Choroid plexus epithelial cell (primary cell): ENCODE results near the gene PPARD.

Experiments used
- DNase-seq: peaks from one replicate; pipeline ENCODE4 v3.0.0-alpha.2; 2010; ENCODE audit warnings: low read depth
- H3K4me3 ChIP-seq: 2 replicates; pipeline ENCODE4 v1.5.1; 2011; ENCODE audit warnings: low read depth, mild to moderate bottlenecking, control low read depth, low read length, moderate library complexity
- TF ChIP-seq, protein P1 (sequence below): conservative IDR thresholded peaks from 2 replicates; pipeline ENCODE4 v1.5.1; 2011; ENCODE audit warnings: low read depth, mild to moderate bottlenecking, control low read depth, inconsistent platforms, low read length, moderate library complexity

Gene PPARD

DNA sequence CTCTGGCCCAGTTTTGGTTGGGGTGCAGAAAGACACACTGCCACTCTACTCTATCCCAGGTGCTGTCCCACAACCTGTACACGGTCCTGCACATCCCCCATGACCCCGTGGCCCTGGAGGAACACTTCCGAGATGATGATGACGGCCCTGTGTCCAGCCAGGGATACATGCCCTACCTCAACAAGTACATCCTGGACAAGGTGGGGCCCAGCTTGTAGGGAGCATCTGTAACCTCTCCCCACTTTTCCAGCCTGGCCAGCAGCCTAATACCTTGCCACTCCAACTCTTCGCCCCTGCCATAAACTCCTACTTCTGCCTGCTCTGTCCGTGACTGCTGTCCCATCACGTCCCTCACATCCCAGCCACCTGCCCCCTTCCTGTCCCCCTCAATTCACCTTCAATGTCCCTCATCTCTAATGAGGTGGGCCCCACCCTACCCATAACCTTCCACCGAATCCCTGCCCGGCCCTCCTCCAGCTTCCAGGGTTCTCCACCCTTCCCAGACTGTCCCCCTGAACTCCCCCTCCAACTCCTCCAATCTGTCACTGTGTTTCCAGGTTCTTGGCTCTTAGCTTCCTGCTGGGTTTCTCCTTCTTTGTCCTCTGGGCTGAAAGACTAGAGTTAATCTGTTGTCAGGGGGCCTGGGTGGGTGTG, 32.6 kb upstream of the PPARD start:
- no peak overlapping the region for H3K4me3 ChIP-seq
- no peak for DNase-seq
- TF ChIP-seq, protein P1, sequence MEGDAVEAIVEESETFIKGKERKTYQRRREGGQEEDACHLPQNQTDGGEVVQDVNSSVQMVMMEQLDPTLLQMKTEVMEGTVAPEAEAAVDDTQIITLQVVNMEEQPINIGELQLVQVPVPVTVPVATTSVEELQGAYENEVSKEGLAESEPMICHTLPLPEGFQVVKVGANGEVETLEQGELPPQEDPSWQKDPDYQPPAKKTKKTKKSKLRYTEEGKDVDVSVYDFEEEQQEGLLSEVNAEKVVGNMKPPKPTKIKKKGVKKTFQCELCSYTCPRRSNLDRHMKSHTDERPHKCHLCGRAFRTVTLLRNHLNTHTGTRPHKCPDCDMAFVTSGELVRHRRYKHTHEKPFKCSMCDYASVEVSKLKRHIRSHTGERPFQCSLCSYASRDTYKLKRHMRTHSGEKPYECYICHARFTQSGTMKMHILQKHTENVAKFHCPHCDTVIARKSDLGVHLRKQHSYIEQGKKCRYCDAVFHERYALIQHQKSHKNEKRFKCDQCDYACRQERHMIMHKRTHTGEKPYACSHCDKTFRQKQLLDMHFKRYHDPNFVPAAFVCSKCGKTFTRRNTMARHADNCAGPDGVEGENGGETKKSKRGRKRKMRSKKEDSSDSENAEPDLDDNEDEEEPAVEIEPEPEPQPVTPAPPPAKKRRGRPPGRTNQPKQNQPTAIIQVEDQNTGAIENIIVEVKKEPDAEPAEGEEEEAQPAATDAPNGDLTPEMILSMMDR: no peak

DNA sequence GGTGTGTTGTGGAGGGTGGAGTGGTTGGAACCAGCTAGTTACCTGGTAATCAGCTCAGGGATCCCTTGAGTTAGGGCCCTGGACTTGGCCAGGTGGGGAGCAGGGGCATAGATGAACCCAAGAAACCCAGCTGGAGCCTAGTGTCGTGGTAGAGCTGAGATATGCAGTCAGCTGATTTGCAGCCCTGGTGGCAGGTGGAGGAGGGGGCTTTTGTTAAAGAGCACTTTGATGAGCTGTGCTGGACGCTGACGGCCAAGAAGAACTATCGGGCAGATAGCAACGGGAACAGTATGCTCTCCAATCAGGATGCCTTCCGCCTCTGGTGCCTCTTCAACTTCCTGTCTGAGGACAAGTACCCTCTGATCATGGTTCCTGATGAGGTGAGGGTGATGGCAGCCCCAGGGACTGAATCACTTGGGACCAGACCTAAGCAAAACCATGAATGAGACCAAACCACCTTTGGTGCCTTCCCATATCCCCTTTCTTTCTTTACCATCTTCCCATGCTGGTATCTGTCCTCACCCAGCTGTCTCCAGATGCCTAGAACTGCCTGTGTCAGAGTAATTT, 32.0 kb upstream of the PPARD start:
- DNase-seq: no peak
- no peak overlapping the region for H3K4me3 ChIP-seq
- TF ChIP-seq, protein P1: no peak

DNA sequence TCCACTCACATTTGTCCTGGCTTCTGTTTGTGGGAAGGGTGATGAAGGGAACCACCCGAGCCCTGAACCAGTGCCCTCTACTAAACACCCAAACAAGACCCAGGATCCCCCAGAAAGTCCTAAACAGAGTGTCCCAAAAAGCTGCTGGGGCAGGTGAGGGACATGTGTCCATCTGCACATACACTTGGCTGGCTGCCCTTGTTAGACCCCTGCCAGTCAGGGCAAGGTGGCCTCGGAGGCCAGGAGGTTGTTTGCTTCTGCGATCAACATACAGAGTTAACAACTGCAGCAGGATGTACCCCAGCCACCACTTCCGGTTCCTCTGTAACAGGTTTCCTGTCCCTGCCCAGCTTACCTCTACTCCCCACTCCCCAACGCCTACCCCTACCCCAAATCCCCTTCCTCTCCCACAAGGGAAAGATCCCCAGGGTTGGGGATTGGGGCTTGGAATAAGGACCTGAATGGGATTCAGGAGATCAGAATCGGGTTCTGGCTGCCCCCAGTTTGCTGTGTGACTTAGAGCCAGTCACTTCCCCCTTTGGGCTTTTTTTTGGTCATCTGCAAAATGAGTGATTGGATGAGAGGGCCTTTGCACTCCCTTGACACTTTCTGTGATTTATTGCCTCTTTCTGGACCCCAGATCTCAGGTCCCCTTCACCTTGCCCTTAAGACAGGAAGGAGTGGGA, 30.8 kb upstream of the PPARD start:
- DNase-seq: no peak
- no peak overlapping the region for H3K4me3 ChIP-seq
- TF ChIP-seq, protein P1: no peak

DNA sequence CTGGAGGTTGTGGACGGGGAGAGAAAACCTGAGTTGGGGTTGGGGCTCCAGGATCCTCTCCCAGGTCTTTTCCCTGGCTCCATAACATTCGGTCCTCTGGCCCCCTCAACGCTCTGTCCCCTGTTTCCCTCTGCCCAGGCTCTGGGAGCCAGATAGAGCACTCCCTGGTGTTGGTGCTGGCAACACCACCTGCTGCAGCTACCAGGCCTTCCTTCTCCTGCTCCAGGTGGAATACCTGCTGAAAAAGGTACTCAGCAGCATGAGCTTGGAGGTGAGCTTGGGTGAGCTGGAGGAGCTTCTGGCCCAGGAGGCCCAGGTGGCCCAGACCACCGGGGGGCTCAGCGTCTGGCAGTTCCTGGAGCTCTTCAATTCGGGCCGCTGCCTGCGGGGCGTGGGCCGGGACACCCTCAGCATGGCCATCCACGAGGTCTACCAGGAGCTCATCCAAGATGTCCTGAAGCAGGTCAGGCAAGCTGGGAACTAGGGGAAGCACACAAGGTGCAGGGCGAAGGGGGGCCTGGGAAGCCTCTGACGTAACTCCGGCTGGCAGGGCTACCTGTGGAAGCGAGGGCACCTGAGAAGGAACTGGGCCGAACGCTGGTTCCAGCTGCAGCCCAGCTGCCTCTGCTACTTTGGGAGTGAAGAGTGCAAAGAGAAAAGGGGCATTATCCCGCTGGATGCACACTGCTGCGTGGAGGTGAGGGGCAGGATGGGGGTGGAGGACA, 30.1 kb upstream of the PPARD start:
- H3K4me3 ChIP-seq: no peak overlapping the region
- DNase-seq: no peak
- TF ChIP-seq, protein P1: no peak

DNA sequence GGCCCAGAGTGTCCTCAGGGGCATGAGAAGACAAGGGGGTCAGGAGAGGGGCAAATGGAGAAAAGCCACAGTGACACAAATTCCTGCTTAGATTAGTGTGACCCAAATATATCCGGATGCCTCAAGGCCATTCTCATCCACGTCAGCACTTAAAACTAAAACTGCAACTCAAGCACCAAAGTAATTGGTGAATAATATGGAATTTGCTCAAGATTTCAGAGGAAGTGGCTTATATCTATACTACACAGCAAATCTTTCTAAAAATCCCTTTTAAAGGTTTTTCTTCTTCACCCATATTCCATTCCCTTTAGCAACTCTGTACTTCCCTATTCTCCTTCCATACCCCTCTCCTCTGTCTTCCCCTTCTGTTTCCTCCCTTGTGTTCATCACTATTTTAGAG, 29.6 kb upstream of the PPARD start:
- no peak for DNase-seq
- no peak overlapping the region for H3K4me3 ChIP-seq
- TF ChIP-seq, protein P1: no peak

DNA sequence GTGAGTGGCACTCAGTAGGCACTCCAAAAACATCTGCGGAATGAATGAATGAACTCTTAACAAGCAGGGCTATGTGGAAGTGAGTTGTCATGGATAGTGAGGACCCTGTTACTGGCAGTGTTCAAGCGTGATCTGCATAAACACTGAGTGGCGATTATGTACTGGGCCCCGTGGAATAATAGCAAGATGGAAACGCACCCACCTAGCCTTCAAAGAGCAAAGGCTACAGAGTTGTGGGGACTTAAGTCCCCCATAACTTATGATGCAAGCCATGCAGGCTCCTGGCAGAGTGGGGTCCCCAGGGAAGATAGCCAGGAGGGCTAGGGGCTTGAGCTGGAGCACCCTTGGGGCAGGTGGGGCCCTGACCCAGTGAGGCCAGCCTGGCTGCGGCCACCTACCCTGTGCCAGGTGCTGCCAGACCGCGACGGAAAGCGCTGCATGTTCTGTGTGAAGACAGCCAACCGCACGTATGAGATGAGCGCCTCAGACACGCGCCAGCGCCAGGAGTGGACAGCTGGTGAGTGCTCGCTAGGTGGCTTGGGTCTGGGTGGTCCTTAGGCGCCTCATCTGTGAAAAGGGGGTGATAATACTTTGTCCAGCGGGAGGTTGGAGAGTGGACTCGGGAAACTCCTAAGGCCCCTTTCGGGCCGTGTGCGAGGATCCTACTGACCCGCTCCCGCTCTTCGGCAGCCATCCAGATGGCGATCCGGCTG, 24.7 kb upstream of the PPARD start:
- TF ChIP-seq, protein P1: peak; percentile 15
- H3K4me3 ChIP-seq: peak overlapping the region; percentile 61
- no peak for DNase-seq
